Endothelial cell of umbilical vein (primary cell): Measurements from ENCODE around the gene NCKAP5. TPM values are rescaled to one million over a fixed set of nuclear protein-coding genes. Genes with fewer than 3 reads are reported as not detected.

Experiments used
- BruUV-seq: library from RNA; stranded (reverse); fragments of 400-500 nt; replicated peaks from 2 replicates; lab custom pipeline; 2021; lab: Mats Ljungman, UMichigan
- CTCF ChIA-PET: fragments of 300-600, 350-600 bp; sonication (Branson Sonifier 250); formaldehyde crosslinking; loops from one replicate; lab custom pipeline; 2021; ENCODE audit warnings: antibody characterized with exemption, inconsistent platforms; lab: Charles Lee
- POLR2A ChIA-PET: fragments of 300-600, 350-600 bp; sonication (Branson Sonifier 250); formaldehyde crosslinking; loops from one replicate; lab custom pipeline; 2021; ENCODE audit warnings: antibody characterized with exemption, inconsistent platforms; lab: Charles Lee
- DNase-seq: peaks from one replicate; pipeline ENCODE4 v3.0.0-alpha.2; 2011; ENCODE audit warnings: low read depth, low spot score
- FAIRE-seq: peaks from 2 replicates; lab custom pipeline; 2011; peaks lifted over from hg19 to GRCh38; lab: Jason Lieb, UNC
- H2AFZ ChIP-seq: 2 replicates; pipeline ENCODE4 v1.6.0; 2012; ENCODE audit warnings: low read depth, low read length, control low read depth, inconsistent platforms
- H3K27ac ChIP-seq: 2 replicates; pipeline ENCODE4 v1.5.1; 2011; ENCODE audit warnings: low read depth, mild to moderate bottlenecking, control low read depth, low read length, moderate library complexity; ENCODE audit not compliant: insufficient read depth
- H3K27me3 ChIP-seq, 2 experiments: 2 replicates each; pipeline versions ENCODE4 v1.6.0 to v1.6.1; 2011; ENCODE audit warnings: low read length in 2 of 2, mixed read lengths in 1 of 2; ENCODE audit not compliant: control insufficient read depth in 2 of 2, insufficient read depth in 2 of 2
- H3K36me3 ChIP-seq, 2 experiments: 2 replicates in 1 of 2; 3 replicates in 1 of 2; pipeline ENCODE4 v1.5.1; 2011; ENCODE audit warnings: low read length in 2 of 2, mild to moderate bottlenecking in 1 of 2, moderate library complexity in 1 of 2; ENCODE audit not compliant: control insufficient read depth in 2 of 2, insufficient read depth in 2 of 2; ENCODE audit errors: extremely low read depth in 1 of 2
- H3K4me1 ChIP-seq: 3 replicates; pipeline ENCODE4 v1.5.1; 2011; ENCODE audit warnings: mild to moderate bottlenecking, low read length; ENCODE audit not compliant: control insufficient read depth, insufficient read depth; ENCODE audit errors: extremely low read depth
- H3K4me2 ChIP-seq: 2 replicates; pipeline ENCODE4 v1.6.1; 2011; ENCODE audit warnings: low read length, control low read depth, mixed read lengths; ENCODE audit not compliant: insufficient read depth
- H3K4me3 ChIP-seq, 3 experiments: fragments of 200-600 bp in 1 of 3; sonication (generic), shearing (Covaris generic) in 1 of 3; replicated peaks in 1 of 3; 2 replicates each; pipeline ENCODE4 v1.5.1; 2011 to 2016; ENCODE audit warnings: control low read depth in 3 of 3, low read length in 3 of 3, mild to moderate bottlenecking in 2 of 3, inconsistent platforms in 1 of 3, low read depth in 1 of 3, moderate library complexity in 1 of 3; ENCODE audit not compliant: insufficient read depth in 1 of 3
- H3K79me2 ChIP-seq: 2 replicates; pipeline ENCODE4 v1.6.0; 2012; ENCODE audit warnings: low read length, inconsistent platforms; ENCODE audit not compliant: control insufficient read depth, insufficient read depth
- H3K9ac ChIP-seq: replicated peaks from 2 replicates; pipeline ENCODE3; 2011; ENCODE audit warnings: low read length, control low read depth; ENCODE audit not compliant: insufficient read depth; ENCODE audit errors: extremely low read depth
- H3K9me1 ChIP-seq: replicated peaks from 3 replicates; pipeline ENCODE4 v1.6.0; 2011; ENCODE audit warnings: mild to moderate bottlenecking, low read length; ENCODE audit not compliant: control insufficient read depth, insufficient read depth; ENCODE audit errors: extremely low read depth
- H3K9me3 ChIP-seq: replicated peaks from 2 replicates; pipeline ENCODE4 v1.5.1; 2012; ENCODE audit warnings: low read length, inconsistent platforms; ENCODE audit not compliant: control insufficient read depth, insufficient read depth
- H4K20me1 ChIP-seq: replicated peaks from 2 replicates; pipeline ENCODE3; 2011; ENCODE audit warnings: mild to moderate bottlenecking, low read length; ENCODE audit not compliant: control insufficient read depth, insufficient read depth; ENCODE audit errors: extremely low read depth
- CTCF ChIP-seq, 2 donors: IDR thresholded peaks; 1 replicate in 1 of 2; 2 replicates in 1 of 2; pipeline ENCODE4 v1.5.1; 2011; ENCODE audit warnings: low read length in 2 of 2, mild to moderate bottlenecking in 2 of 2, moderate library complexity in 2 of 2, control low read depth in 1 of 2, inconsistent platforms in 1 of 2, low read depth in 1 of 2; ENCODE audit not compliant: insufficient read depth in 1 of 2; ENCODE audit errors: extremely low read depth in 1 of 2
- EZH2 ChIP-seq: IDR thresholded peaks from 2 replicates; pipeline ENCODE4 v1.6.1; 2012; ENCODE audit warnings: borderline replicate concordance, low read depth, mild to moderate bottlenecking, moderate library complexity, low read length, inconsistent platforms; ENCODE audit not compliant: severe bottlenecking
- FOS ChIP-seq: IDR thresholded peaks from 2 replicates; pipeline ENCODE4 v1.6.1; 2011; ENCODE audit warnings: mild to moderate bottlenecking, low read length, moderate library complexity, borderline replicate concordance; ENCODE audit not compliant: insufficient read depth
- GATA2 ChIP-seq: IDR thresholded peaks from 2 replicates; pipeline ENCODE4 v1.7.0; 2011; ENCODE audit warnings: low read depth, mild to moderate bottlenecking, moderate library complexity, mixed read lengths, low read length; ENCODE audit not compliant: insufficient read length, insufficient read depth
- JUN ChIP-seq: IDR thresholded peaks from 2 replicates; pipeline ENCODE4 v1.6.1; 2011; ENCODE audit warnings: borderline replicate concordance, low read depth; ENCODE audit not compliant: insufficient read length, insufficient read depth
- MAX ChIP-seq: IDR thresholded peaks from 2 replicates; pipeline ENCODE4 v1.6.1; 2011; ENCODE audit not compliant: insufficient read depth, insufficient read length
- MYC ChIP-seq: IDR thresholded peaks from one replicate; pipeline ENCODE4 v1.6.1; 2011; ENCODE audit warnings: mild to moderate bottlenecking, low read depth, low read length
- POLR2A ChIP-seq: IDR thresholded peaks from 2 replicates; pipeline ENCODE4 v1.6.1; 2012; ENCODE audit warnings: low read depth, mild to moderate bottlenecking, control low read depth, low read length
- POLR2AphosphoS5 ChIP-seq: IDR thresholded peaks from 2 replicates; pipeline ENCODE4 v1.6.1; 2012; ENCODE audit warnings: low read depth, mild to moderate bottlenecking, control low read depth, low read length, moderate library complexity; ENCODE audit not compliant: insufficient read depth
- dilution Hi-C: fragments of 300-500 bp; cut with MboI; formaldehyde crosslinking; loops from one replicate; pipeline ENCODE4 v1.15.0; 2019; ENCODE audit warnings: low sequenced_read_pairs; ENCODE audit not compliant: extremely low pct_ligation_motif_present
- intact Hi-C: fragments of 100-400 bp; cut with micrococcal nuclease; formaldehyde crosslinking; loops from one replicate; pipeline ENCODE4 v1.10.0; 2022
- polyA plus RNA-seq, 4 experiments: library from polyadenylated mRNA; depleted of rRNA in 3 of 4; stranded (reverse) in 3 of 4; unstranded in 1 of 4; fragments of >200 nt; gene quantifications; 2 replicates each; pipeline versions ENCODE4 v1.2.1 to v1.2.3, GENCODE V29; 2011 to 2012; ENCODE audit warnings: missing spikeins in 1 of 4
- total RNA-seq: library from RNA; stranded (reverse); gene quantifications from 2 replicates; pipeline ENCODE4 v1.2.3, GENCODE V29; 2021

NCKAP5 gene
- total and polyA plus RNA-seq, 2 donors (not counting 3 experiments of a cell fraction or from before 2014, with no cell fraction given): 0.47 to 3.3 TPM

GRCh38 chr2:132974467-132975095 lies 593.7 kb downstream of the NCKAP5 start:
- dilution Hi-C loops (no loop called here), intact Hi-C loops (no loop called here)
- ChIA-PET CTCF (interaction anchor here (1.9 kb wide), 1 partner anchor 10 kb away, joined by 4 read pairs; no protein-coding TSS in a partner anchor), POLR2A (no interaction called here)
- no TSS peak for BruUV-seq
- H4K20me1 ChIP-seq: no peaks in the 10 kb centered on the region
- H3K4me2 ChIP-seq: no peak overlapping the region
- no peaks in the 10 kb centered on the region for H3K79me2 ChIP-seq
- H3K9me3 ChIP-seq: no peaks in the 10 kb centered on the region
- DNase-seq (no peak), FAIRE-seq (no peak)
- H3K36me3 ChIP-seq: no peaks in the 10 kb centered on the region
- no peak overlapping the region for H3K4me3 ChIP-seq
- TF ChIP-seq MYC: no peak
- TF ChIP-seq JUN: no peak
- TF ChIP-seq POLR2A: no peak
- TF ChIP-seq EZH2: no peak
- no peak for TF ChIP-seq FOS
- TF ChIP-seq GATA2: no peak
- TF ChIP-seq POLR2AphosphoS5: no peak
- TF ChIP-seq CTCF (IDR thresholded peaks at IDR 0.05; ENCODE audit: extremely low read depth in 1 of 2, insufficient read depth in 1 of 2, low read depth in 1 of 2, low read length in 2 of 2): no peak
- no peak for TF ChIP-seq MAX
- H3K4me1 ChIP-seq: peaks cover 7% of the 10 kb centered on the region
- no peak overlapping the region for H3K9ac ChIP-seq
- H3K27me3 ChIP-seq: no peaks in the 10 kb centered on the region
- H3K27ac ChIP-seq: no peak overlapping the region
- H3K9me1 ChIP-seq: no peaks in the 10 kb centered on the region
- no peak overlapping the region for H2AFZ ChIP-seq
